Sigmoid colon (tissue), 4 donors: ENCODE results near the gene RWDD3.

Experiments used
- CTCF ChIP-seq, 4 experiments: fragments of 450-650 bp in 3 of 4; fragments of 200-600 bp in 1 of 4; IDR thresholded peaks; one replicate each; pipeline ENCODE4 v1.5.1; 2016 to 2019; ENCODE audit warnings: antibody characterized with exemption in 4 of 4, mild to moderate bottlenecking in 3 of 4, moderate library complexity in 2 of 4
- EP300 ChIP-seq, 4 donors: sonication (generic); formaldehyde crosslinking; IDR thresholded peaks; one replicate each; pipeline ENCODE4 v1.6.1; 2017; ENCODE audit warnings: antibody characterized with exemption in 4 of 4

- TF ChIP-seq EP300 (IDR thresholded peaks at IDR 0.05) (no peak), CTCF (IDR thresholded peaks at IDR 0.05) (no peak)
Measured at GRCh38 chr1:95281781-95282517, 47.9 kb downstream of the RWDD3 start.
